K562 (cell line): ENCODE results near the gene FHIT. TPM values are rescaled to one million over a fixed set of nuclear protein-coding genes. Genes with fewer than 3 reads are reported as not detected.

Source experiments
- ATAC-seq: fragments of 200-7000 bp; cut with Tn5 transposase; 3 replicates; pipeline ENCODE4 v1.9.1; 2020; ENCODE audit warnings: moderate library complexity
- BruUV-seq: library from RNA; stranded (reverse); fragments of 400-500 nt; replicated peaks from 2 replicates; lab custom pipeline; 2021; lab: Mats Ljungman, UMichigan
- CTCF ChIA-PET: fragments of 300-600 bp; formaldehyde crosslinking; extraction: SDS; loops from one replicate; lab custom pipeline; 2021; ENCODE audit warnings: low intra/inter-chr PET ratio; lab: Yijun Ruan, JAX
- POLR2A ChIA-PET: fragments of 300-600, 350-650 bp; sonication (Branson Sonifier 250); formaldehyde crosslinking; extraction: SDS; loops from one replicate; lab custom pipeline; 2021; ENCODE audit warnings: antibody characterized with exemption, inconsistent platforms; lab: Yijun Ruan, JAX
- DNase-seq, 4 experiments: peaks; one replicate each; pipeline versions ENCODE4 v3.0.0 to v3.0.0-alpha.2; 2011 to 2018; ENCODE audit warnings: low spot score in 3 of 4, mixed read lengths in 3 of 4; ENCODE audit errors: extremely low read depth in 1 of 4
- FAIRE-seq: peaks from 2 replicates; lab custom pipeline; 2011; peaks lifted over from hg19 to GRCh38; lab: Jason Lieb, UNC
- H2AFZ ChIP-seq: 2 replicates; pipeline ENCODE4 v1.6.0; 2011; ENCODE audit warnings: low read depth, low read length, control low read depth, inconsistent platforms
- H3K27ac ChIP-seq: fragments of 200-600 bp; 3 replicates; pipeline ENCODE4 v1.8.0; 2011; ENCODE audit warnings: low read depth, mild to moderate bottlenecking, control low read depth, inconsistent platforms, low read length, moderate library complexity, mixed read lengths; ENCODE audit errors: extremely low read depth
- H3K27me3 ChIP-seq, 2 experiments: fragments of 300-600 bp in 1 of 2; 2 replicates in 1 of 2; 3 replicates in 1 of 2; pipeline versions ENCODE4 v1.6.0 to v1.8.0; 2011; ENCODE audit warnings: inconsistent platforms in 2 of 2, low read length in 2 of 2, mild to moderate bottlenecking in 1 of 2, mixed read lengths in 1 of 2, moderate library complexity in 1 of 2; ENCODE audit not compliant: control insufficient read depth in 2 of 2, insufficient read depth in 2 of 2
- H3K36me3 ChIP-seq: fragments of 300-600 bp; 3 replicates; pipeline ENCODE4 v1.8.0; 2011; ENCODE audit warnings: mild to moderate bottlenecking, low read length, inconsistent platforms; ENCODE audit not compliant: control insufficient read depth, insufficient read depth
- H3K4me1 ChIP-seq, 2 experiments: fragments of 200-600 bp in 1 of 2; replicated peaks in 1 of 2; 2 replicates in 1 of 2; 3 replicates in 1 of 2; pipeline versions ENCODE4 v1.5.1 to v1.8.0; 2011; ENCODE audit warnings: inconsistent platforms in 2 of 2, low read length in 2 of 2, mild to moderate bottlenecking in 1 of 2, mixed read lengths in 1 of 2, moderate library complexity in 1 of 2; ENCODE audit not compliant: control insufficient read depth in 2 of 2, insufficient read depth in 2 of 2
- H3K4me2 ChIP-seq: 2 replicates; pipeline ENCODE4 v1.6.1; 2011; ENCODE audit warnings: low read length, control low read depth, inconsistent platforms, mixed read lengths; ENCODE audit not compliant: insufficient read depth
- H3K4me3 ChIP-seq: fragments of 200-600 bp; sonication (generic), shearing (Covaris generic); 2 replicates; pipeline ENCODE4 v1.5.1; 2016; ENCODE audit warnings: control low read depth, inconsistent platforms
- H3K79me2 ChIP-seq: fragments of 200-600 bp; 3 replicates; pipeline ENCODE4 v1.8.0; 2011; ENCODE audit warnings: low read length, inconsistent platforms; ENCODE audit not compliant: control insufficient read depth, insufficient read depth
- H3K9ac ChIP-seq, 2 experiments: 2 replicates each; pipeline versions ENCODE4 v1.6.0 to v1.6.1; 2011; ENCODE audit warnings: low read depth in 2 of 2, low read length in 2 of 2, control low read depth in 1 of 2, inconsistent platforms in 1 of 2, mild to moderate bottlenecking in 1 of 2, mixed read lengths in 1 of 2; ENCODE audit not compliant: insufficient read depth in 1 of 2
- H3K9me1 ChIP-seq: one replicate; pipeline ENCODE4 v1.6.0; 2011; ENCODE audit warnings: inconsistent platforms, mild to moderate bottlenecking, low read length, moderate library complexity; ENCODE audit not compliant: control insufficient read depth, insufficient read depth
- H3K9me3 ChIP-seq: replicated peaks from 2 replicates; pipeline ENCODE4 v1.5.1; 2011; ENCODE audit warnings: low read depth, low read length, inconsistent platforms; ENCODE audit not compliant: control insufficient read depth, insufficient read depth
- H4K20me1 ChIP-seq: replicated peaks from 2 replicates; pipeline ENCODE4 v1.6.1; 2011; ENCODE audit warnings: low read length, inconsistent platforms, mixed read lengths; ENCODE audit not compliant: control insufficient read depth, insufficient read depth
- BDP1 ChIP-seq: IDR thresholded peaks from 3 replicates; pipeline ENCODE4 v1.6.1; 2011; ENCODE audit not compliant: insufficient read length, insufficient read depth
- DACH1 ChIP-seq: fragments of 450-650 bp; IDR thresholded peaks from 2 replicates; pipeline ENCODE4 v1.6.1; 2018; ENCODE audit not compliant: partially characterized antibody
- DPF2 ChIP-seq: fragments of 450-650 bp; IDR thresholded peaks from 2 replicates; pipeline ENCODE4 v1.6.1; 2016
- MCM5 ChIP-seq: fragments of 450-650 bp; IDR thresholded peaks from 2 replicates; pipeline ENCODE4 v1.6.1; 2016; ENCODE audit warnings: low read depth
- MEF2A ChIP-seq: IDR thresholded peaks from 2 replicates; pipeline ENCODE4 v1.6.1; 2011; ENCODE audit warnings: low read depth, mild to moderate bottlenecking, low read length, moderate library complexity; ENCODE audit not compliant: control insufficient read depth
- PRDM10 ChIP-seq: fragments of 450-650 bp; IDR thresholded peaks from 2 replicates; pipeline ENCODE4 v1.6.1; 2018; ENCODE audit not compliant: partially characterized antibody
- SP2 ChIP-seq: IDR thresholded peaks from 2 replicates; pipeline ENCODE4 v1.6.1; 2011; ENCODE audit warnings: mild to moderate bottlenecking, low read depth, low read length, moderate library complexity; ENCODE audit not compliant: poor library complexity, severe bottlenecking; ENCODE audit errors: extremely low read depth
- TSC22D4 ChIP-seq: fragments of 450-650 bp; IDR thresholded peaks from 2 replicates; pipeline ENCODE4 v1.6.1; 2016; ENCODE audit warnings: missing genetic modification characterization, missing biosample characterization, control low read depth
- ZNF695 ChIP-seq: fragments of 450-650 bp; formaldehyde crosslinking; IDR thresholded peaks from 2 replicates; pipeline ENCODE4 v1.4.0; 2020; ENCODE audit warnings: mild to moderate bottlenecking, moderate library complexity
- WGBS: fragments of 100-300 bp; shearing (Covaris generic); methylation state at CpG from one replicate; pipeline ENCODE4 v1.1.6; 2016; ENCODE audit warnings: low coverage, mixed read lengths; ENCODE audit not compliant: insufficient coverage; ENCODE audit errors: missing lambda C conversion rate; 5-methylcytosine and 5-hydroxymethylcytosine counted together
- in situ Hi-C: fragments of 300-500 bp; cut with MboI; formaldehyde crosslinking; loops from 4 replicates; pipeline ENCODE4 v1.15.0; 2018; ENCODE audit warnings: inconsistent platforms, mixed read lengths
- intact Hi-C: fragments of 100-400 bp; cut with micrococcal nuclease; formaldehyde crosslinking; loops from 2 replicates; pipeline ENCODE4 v1.14.2; 2022
- polyA plus RNA-seq, 8 experiments: library from polyadenylated mRNA; depleted of rRNA in 4 of 8; stranded (reverse) in 5 of 8; unstranded in 3 of 8; fragments of >200 nt; fragmentation: Nextera tagmentation in 2 of 8; fragmentation: Illumina TruSeq in 1 of 8; extraction: Ambion mirVana in 2 of 8; extraction: Trizol in 1 of 8; gene quantifications; 2 replicates each; pipeline versions ENCODE4 v1.2.1 to v1.2.3, GENCODE V29; 2011 to 2014; ENCODE audit warnings: inconsistent platforms in 1 of 8, missing spikeins in 1 of 8
- total RNA-seq, 7 experiments: library from RNA; depleted of rRNA in 6 of 7; stranded (reverse); fragments of >200 nt in 6 of 7; fragmentation: Illumina TruSeq in 2 of 7; extraction: Trizol in 2 of 7; gene quantifications; 2 replicates each; pipeline versions ENCODE4 v1.2.1 to v1.2.3, GENCODE V29; 2011 to 2021; ENCODE audit warnings: low replicate concordance in 1 of 7

FHIT gene
- total and polyA plus RNA-seq, 9 of the 15 experiments (the other 6 are each of a cell fraction or from before 2014, with no cell fraction given): 1.7 to 9.1 (median 4.3) TPM

DNA sequence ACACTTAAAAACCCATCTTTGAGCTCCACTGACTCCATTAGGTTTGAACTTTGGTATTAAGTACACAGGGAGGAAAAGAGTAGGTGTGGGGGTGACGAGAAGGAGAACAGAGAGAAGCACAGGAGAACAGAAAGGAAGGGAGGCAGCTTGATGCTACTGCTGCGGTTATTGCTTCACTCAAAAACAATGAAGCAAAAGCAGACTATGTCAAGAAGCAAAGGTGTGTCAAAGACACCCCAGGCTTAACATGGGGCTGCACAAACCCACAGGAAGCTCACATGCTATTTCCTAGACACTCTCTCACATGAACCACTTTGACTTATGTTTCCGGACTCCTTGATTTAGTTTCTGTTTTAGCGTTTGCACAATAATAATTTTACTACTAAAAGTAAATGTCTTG is 1240.5 kb downstream of the FHIT start:
- no peaks in the 10 kb centered on the region for H3K4me1 ChIP-seq
- intact Hi-C loops: no loop called here
- H3K9ac ChIP-seq: no peak overlapping the region
- WGBS: 40% methylated on average over 2 of the region's 4 CpGs
- ATAC-seq: no peak
- no peak for DNase-seq
- no peak overlapping the region for H3K4me3 ChIP-seq
- no peak overlapping the region for H3K4me2 ChIP-seq
- FAIRE-seq: no peak
- H3K9me3 ChIP-seq: no peaks in the 10 kb centered on the region
- no peaks in the 10 kb centered on the region for H3K27me3 ChIP-seq
- BruUV-seq: no TSS peak
- H2AFZ ChIP-seq: no peak overlapping the region
- H4K20me1 ChIP-seq: no peaks in the 10 kb centered on the region
- H3K9me1 ChIP-seq: no peaks in the 10 kb centered on the region
- in situ Hi-C loops: no loop called here
- TF ChIP-seq PRDM10 (no peak), MCM5 (no peak), SP2 (no peak), MEF2A (no peak), DACH1 (no peak), TSC22D4 (tag) (no peak), ZNF695 (CRISPR knock-in tag) (no peak), BDP1 (no peak), DPF2 (no peak)
- no peaks in the 10 kb centered on the region for H3K36me3 ChIP-seq
- POLR2A ChIA-PET: interaction anchor here (0.6 kb wide), 1 partner anchor 145 kb away, joined by 4 read pairs; no protein-coding TSS in a partner anchor
- H3K27ac ChIP-seq: no peak overlapping the region
- H3K79me2 ChIP-seq: no peaks in the 10 kb centered on the region
- CTCF ChIA-PET: no interaction called here
